Non-pigmented ciliary epithelial cell (primary cell): ENCODE measurements around the gene TPX2.
A peak's percentile ranks its signal among the peaks of the same experiment; 100 is the strongest.

Experiments used
- DNase-seq: peaks from one replicate; pipeline ENCODE4 v3.0.0-alpha.2; 2010; ENCODE audit warnings: low read depth

Gene TPX2, protein sequence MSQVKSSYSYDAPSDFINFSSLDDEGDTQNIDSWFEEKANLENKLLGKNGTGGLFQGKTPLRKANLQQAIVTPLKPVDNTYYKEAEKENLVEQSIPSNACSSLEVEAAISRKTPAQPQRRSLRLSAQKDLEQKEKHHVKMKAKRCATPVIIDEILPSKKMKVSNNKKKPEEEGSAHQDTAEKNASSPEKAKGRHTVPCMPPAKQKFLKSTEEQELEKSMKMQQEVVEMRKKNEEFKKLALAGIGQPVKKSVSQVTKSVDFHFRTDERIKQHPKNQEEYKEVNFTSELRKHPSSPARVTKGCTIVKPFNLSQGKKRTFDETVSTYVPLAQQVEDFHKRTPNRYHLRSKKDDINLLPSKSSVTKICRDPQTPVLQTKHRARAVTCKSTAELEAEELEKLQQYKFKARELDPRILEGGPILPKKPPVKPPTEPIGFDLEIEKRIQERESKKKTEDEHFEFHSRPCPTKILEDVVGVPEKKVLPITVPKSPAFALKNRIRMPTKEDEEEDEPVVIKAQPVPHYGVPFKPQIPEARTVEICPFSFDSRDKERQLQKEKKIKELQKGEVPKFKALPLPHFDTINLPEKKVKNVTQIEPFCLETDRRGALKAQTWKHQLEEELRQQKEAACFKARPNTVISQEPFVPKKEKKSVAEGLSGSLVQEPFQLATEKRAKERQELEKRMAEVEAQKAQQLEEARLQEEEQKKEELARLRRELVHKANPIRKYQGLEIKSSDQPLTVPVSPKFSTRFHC

DNA sequence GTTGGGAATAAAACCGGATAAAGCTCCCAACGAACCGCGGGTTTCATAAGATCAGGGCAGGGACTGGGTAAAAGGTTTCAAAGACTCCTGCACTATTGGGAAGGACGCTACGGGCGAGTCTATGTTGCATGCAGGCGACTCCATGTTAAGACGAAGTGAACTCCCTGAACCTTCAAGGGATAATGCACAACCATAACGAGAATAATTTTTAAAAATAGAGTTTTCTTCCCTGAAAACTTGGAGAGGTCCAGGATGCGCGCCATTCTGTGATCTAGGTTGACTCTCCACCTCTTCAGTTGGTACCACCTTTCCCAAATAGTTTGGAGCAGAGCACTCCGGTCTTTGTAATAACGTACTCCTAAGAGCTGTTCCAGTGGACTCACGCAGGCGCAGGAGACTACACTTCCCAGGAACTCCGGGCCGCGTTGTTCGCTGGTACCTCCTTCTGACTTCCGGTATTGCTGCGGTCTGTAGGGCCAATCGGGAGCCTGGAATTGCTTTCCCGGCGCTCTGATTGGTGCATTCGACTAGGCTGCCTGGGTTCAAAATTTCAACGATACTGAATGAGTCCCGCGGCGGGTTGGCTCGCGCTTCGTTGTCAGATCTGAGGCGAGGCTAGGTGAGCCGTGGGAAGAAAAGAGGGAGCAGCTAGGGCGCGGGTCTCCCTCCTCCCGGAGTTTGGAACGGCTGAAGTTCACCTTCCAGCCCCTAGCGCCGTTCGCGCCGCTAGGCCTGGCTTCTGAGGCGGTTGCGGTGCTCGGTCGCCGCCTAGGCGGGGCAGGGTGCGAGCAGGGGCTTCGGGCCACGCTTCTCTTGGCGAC is at the start of gene TPX2:
TSS of gene TPX2 (plus strand) at position 562 of the 821 bp plus-strand sequence. CDS start 18,187 bp downstream, outside the sequence.
- DNase-seq, result peak; percentile 91

DNA sequence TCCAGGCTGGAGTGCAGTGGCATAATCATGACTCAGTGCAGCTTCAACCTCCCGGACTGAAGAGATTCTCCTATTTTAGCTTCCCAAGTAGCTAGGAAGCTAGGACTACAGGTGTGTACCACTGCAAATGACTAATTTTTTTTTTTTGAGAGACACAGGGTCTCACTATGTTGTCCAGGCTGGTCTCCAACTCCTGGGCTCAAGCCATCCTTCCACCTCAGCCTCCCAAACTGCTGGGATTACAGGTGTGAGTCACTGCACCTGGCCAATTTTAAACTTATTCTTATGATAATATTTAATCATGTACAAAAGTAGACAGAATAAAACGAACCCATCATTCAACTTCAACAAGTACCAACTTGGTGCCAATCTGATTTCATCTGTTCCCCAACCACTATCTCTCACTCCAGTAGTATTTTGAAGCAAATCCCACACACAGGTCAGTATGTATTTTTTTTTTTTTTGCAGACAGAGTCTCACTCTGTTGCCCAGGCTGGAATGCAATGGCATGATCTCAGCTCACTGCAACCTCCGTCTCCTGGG is 48.9 kb upstream of the TPX2 start:
- no peak for DNase-seq

DNA sequence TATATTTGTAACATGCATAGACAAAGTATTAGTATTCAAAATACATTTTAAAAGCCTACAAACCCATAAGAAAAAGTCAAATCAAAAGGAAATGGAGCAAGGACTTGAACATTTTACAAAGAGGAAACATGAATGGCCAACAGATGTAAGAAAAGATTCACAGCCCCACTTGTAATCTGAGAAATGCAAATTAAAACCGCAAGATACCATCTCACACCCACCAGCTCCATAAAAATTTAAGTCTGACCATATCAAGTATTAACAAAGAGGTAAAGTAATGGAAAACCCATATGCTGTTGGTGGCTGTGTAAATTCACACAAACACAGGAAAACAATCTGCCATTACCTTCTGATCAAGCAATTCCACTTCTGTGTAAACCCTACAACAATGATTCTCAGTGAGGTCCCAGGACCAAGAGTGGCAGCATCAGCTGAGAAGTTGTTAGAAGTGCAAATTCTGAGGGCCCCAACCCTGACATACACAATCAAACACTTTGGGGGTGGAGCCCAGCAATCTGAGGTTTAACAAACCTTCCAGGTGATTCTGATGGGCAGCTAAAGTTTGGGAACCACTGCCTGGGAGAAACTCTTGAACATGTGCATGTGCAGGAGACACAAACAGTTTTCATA is 47.3 kb upstream of the TPX2 start:
- DNase-seq, result no peak

DNA sequence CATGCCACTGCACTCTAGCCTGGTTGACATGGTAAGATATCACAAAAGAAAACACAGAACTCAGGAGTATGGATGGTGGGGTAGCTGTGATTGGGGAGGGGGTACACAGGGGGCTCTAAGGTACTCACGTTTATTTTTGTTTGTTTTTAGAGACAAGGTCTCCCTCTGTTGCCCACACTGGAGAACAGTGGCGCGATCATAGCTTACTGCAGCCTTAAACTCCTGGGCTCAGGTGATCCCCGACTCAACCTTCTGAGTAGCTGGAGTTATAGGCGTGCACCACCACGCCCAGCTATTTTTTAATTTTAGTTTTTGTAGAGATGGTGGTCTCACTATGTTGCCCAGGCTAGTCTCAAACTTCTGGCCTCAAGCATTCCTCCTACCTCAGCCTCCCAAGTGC is 45.7 kb upstream of the TPX2 start:
- no peak for DNase-seq

DNA sequence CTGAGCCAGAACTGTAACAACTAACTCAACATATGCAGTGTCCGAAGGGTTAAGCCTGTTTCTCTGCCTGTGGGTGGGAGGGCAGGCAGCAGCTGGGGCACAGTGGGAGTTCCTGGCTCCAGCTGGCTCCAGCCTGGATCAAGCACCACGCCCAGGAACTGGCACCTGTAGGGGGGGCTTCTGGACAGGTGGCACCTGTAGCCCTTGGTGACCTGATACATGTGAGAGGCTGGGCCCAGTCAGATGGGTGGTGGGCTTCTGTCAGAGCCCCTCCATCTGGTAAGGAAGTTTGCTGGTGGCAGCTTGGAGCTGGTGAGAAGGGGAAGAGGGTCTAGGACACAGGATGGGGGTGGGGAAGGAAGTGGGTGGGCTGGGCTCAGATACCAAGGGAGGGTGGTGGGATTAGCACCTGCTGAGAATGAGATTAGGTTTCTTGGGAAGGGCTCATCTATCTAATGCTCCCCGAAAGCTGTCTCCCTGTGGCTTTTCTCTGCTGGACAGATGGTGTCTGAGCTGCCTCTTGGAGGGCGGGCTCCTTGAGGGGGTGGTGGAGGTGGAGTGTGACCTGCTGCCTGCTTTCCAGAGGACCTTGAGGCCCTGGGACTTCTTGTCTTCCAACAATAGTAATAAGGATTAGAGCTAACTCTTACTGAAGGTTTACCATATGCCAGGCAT is 45.0 kb upstream of the TPX2 start:
- DNase-seq, result no peak

DNA sequence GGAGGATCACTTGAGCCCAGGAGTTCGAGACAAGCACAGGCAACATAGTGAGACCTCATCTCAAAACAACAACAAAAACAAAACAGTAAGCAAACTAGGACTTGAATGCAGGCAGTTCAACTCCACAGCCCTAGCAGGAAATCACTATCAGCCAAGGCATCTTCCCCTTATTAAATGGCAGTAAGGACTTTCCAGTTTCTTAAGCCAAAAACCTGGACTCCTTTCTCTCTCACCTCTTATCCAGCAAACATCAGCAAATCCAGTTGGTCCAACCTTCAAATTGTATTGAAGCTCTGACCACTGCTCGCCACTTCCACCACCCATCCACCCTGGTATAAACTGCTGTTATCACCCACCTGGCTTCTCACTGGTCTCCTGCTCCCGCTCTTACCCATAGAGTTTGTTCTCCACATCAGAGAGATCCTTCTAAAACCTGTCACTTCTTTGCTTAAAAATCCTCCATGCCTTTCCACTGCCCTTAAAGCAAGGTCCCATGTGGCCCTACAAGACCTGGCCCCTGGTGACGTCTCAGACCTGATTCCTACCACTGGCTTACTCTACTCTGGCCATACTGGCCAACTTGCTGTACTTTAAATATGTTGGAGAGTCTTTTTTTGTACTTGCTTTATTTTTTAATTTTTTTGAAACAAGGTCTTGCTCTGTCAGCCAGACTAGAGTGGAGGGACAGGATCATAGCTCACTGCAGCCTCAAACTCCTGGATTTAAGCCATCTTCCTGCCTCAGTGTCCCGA is 44.1 kb upstream of the TPX2 start:
- DNase-seq, result no peak

DNA sequence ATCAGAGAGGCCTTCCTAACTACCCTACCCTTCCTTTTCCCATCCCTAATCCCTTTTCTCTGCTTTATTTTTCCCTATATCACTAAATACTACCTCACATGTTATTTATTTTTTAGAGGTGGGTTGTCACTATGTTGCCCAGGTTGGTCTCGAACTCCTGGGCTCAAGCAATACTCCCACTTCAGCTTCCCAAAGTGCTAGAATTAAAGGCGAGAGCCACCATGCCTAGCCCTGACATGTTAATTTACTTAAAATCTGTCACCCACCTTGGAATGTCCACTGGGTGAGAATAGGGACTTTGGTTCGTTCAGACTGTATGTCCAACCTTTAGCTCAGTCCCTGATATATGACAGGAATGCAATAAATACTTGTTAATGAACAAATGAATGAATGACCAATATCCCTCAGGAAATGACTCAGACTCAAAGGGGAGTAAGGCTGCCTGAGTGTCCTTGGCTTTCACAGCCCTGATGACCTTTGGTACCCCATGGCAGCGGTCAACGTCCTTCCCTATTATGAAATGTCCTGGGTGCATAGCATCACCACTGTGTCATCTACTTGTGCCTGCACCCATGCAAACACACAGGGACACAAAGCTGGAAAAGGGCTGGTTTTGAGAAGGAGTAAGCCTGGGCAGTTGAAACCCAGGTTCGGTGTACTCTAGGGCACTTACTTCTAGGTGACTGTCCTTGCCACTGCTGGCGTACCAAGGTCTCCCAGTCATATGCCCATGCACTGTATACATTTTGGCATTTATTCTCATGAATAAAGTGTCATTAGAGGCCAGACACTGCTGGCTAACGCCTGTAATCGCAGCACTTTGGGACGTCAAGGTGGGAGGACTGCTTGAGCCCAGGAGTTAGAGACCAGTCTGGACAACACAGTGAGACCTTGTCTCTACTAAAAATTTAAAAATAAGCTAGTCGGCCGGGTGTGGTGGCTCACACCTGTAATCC is 43.0 kb upstream of the TPX2 start:
- no peak for DNase-seq

DNA sequence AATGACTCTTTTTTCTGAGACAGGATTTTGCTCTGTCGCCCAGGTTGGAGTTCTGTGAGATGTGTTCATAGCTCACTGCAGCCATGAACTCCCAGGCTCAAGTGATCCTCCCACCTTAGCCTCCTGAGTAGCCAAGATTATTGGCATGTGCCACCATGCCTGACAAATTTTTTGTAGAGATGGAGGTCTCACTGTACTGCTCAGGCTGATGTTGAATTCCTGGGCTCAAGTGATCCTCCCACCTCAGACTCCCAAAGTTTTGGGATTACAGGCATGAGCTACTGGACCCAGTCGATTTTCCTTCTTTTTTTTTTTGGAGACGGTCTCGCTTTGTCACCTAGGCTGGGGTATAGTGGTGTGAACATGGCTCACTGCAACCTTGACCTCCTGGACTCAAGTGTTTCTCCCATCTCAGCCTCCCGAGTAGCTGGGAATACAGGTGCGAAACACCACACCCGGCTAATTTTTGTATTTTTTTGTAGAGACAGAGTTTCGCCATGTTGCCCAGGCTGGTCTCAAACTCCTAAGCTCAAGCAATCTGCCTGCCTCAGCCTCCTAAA is 40.8 kb upstream of the TPX2 start:
- DNase-seq, result no peak

DNA sequence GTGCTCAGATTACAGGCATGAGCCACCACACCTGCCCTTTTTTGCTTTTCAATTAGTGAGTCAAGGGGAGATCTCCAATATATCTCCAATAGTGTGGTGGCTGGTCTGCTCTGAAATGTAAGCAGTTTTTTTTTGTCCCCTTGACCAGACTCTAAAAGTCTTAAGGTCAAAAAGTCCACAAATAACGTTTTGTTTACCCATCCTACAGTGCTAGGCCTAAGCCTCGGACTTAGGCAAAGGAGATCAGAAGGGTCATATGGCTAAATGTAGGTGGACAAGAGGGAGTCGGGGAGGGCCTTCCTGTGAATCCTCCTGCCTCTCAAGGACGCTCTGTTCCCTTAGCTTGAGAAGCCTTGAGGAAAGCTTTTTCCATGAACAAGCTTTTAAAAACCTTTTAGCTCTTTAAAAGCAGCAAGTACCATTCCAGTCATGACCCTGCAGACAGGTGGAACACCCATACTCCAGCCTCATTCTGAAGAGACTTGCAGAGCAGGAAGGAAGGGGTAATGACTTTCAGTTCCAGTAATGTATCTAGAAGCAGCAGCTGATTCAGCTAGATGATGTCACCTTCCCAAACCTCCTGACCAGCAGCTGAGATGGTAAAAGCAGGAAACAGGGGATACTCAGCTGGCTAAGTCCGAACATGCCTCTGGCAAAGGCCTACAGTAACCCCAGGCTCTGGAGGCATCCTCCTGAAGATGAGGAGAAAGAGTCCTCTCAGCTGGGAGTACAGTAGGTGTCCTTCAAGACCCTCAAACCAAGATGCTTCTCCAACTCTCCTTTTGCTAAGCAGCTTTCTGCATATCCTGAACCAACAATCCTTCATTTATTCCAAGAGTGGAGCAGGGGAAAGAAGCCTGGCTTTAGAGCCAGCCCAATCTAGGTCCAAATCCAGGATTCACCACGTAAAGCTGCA is 40.0 kb upstream of the TPX2 start:
- peak; percentile 96 for DNase-seq

DNA sequence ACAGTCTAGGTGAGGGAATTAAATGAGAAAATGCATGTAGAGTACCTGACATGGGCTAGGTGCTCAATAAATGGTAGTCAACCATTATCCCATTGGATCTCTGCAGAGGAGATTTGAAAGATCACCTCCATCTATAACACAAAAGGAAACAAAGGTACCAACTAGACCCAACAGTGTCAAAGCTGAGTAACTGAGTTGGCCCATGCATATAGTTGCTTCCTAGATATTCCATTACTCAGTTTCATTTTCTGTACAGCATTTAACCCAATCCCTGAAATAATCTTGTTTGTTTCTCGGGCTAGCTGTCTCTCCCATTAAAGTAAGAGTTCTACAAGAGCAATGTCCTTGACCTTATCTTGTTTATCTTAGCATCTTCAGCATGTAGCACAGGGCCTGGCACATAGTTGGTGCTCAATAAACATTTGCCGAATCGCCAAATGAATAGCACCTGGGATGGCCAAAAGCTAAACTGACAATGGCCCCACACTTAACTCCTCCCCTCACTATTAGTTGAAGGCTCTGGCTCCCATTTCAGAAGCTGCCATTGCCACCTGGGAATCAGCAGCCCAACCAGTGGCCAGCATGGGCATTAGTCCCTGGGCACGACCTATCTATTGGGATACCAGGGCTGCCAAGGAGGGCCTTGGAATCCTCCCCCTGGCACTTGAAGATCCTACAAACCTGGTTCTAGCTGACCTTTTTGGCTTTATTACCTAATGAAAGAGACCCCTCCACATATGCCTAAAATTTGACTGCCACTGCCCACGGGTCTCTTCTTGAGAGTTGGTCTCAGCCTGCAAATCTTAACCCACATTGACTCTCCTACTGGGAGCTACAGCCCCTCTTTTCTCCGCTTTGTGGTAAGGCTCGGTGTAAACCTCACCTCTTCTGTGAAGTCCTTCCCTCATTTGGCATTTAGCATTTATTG is 39.0 kb upstream of the TPX2 start:
- no peak for DNase-seq

DNA sequence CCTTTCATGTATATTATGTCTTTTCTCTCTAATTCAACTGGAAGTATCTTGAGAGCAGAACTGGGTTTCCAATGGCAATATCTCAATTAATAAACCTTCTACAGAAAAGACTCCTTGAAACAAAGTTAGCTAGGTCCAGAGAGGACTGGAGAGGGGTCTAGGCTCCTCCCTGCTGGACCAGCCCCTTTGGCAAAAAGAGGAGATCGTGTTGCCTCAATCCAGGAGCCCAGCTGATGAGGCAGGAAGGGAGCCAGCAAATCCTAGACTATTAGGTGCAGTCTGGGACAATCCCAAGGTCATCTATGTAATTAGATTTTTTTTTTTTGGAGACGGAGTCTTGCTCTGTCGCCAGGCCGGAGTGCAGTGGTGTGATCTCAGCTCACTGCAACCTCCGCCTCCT is 38.3 kb upstream of the TPX2 start:
- DNase-seq, result no peak

DNA sequence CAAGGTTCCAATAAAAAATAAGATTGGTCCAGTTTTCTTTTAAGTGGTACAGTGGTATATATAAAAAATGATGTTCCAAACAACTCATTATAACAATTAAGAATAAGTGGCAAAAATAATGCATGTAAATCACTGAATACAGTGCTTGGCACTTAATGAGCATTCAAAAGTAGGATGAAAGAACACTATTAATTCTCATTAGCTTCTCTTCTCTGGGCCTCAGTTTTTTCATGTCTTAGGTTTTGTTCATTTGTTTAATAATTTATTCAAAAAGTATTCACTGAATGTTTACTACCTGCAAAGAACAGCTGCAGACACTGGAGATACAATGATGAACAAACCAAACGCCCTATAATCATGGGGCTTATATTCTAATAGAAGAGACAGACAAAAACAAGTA is 37.5 kb upstream of the TPX2 start:
- DNase-seq, result no peak

DNA sequence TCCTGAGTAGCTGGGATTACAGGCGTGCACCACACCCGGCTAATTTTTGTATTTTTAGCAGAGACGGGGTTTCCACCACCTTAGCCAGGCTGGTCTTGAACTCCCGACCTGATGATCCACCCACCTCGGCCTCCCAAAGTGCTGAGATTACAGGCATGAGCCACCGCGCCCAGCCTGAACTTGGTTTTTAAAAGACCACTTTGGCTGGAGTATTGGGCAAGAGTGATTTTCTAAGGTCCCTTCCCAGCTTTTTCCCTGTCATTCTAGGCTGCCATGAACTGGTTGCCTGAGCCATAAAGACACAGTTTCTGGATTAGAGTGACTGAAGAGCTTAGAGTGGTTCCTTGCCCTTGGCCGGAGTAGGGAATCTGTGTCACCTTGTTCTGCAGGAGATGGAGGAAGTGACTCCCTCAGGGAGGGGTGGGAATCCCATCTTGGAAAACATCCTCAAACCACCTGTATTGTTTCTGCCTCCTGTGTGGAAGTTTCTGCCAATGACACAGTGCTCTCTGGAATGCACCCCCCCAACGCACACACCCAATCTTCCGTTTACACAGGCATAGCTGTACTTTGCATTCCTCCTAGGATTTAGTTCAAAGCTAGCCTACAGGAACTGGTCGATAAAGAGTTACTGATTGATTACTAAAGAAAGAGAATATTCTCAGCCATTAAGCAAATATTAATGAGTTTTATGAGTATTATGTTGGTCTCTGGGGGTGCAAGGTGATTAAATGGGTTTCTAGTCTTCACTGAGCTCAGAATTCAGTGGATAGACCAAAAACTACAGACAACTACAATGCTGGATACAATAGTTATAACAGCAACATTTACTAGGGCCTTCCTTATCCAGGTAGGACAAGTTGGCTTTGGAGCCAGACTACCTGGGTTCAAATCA is 34.6 kb upstream of the TPX2 start:
- DNase-seq, result no peak

DNA sequence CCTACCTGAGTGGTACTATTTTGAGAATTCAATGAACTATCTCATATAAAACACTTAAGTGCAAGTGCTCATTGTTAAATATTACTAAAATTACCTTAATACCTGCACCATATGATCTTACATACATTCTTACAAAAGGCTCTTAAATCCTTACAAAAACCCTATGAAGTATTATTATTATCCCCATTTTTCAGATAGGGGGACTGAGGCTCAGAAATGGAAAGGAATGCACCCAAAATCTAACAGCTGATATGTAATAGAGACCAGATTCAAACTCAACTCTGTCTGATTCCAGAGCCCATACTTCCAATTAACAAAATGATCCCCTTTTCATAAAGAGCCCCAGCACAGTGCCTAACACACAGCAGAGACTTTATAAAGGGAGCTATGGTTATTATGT is 33.9 kb upstream of the TPX2 start:
- no peak for DNase-seq
